Activated T-cell treated with anti-CD3 and anti-CD28 coated beads, Interleukin-2, amount 50 U/mL, for 1 hour (primary cell): ENCODE results near the gene TRIP4.
"Not testable (repeated sequence)": the region's sequence is repeated elsewhere in the genome, so short reads cannot be mapped to it uniquely, and the experiment has no call there.

Source experiments
- DNase-seq: peaks from one replicate; pipeline ENCODE4 v3.0.0-alpha.2; 2020

Gene TRIP4

DNA sequence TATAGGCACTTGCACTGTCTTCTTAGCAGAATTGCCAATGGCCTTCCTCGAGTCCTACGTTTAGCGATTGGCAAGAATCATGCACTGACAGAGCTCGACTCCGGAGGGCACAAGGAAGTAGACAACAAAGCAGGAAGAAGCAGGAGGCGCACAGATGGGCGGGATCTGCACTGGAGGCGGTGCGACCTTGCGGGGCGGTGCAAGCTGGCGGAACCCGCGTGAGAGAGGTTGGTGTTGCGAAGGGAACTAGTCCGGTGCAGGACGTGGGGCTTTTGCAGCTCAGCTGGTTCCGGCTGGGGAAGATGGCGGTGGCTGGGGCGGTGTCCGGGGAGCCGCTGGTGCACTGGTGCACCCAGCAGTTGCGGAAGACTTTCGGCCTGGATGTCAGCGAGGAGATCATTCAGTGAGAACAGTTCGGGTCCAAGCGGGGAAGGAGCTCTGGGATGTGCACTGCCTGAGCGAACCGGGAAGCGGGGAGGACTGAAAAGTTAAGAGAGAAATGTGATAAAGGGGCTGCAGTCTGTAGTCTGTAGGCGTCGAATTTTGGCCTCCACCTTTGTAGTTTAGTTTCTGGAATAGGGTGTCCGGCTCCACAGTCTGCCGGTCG lies at the start of gene TRIP4:
Gene TRIP4 (plus strand): TSS at position 275 of the 607 bp plus-strand sequence. CDS start 28 bp downstream, at position 303.
- peak; percentile 97 for DNase-seq

DNA sequence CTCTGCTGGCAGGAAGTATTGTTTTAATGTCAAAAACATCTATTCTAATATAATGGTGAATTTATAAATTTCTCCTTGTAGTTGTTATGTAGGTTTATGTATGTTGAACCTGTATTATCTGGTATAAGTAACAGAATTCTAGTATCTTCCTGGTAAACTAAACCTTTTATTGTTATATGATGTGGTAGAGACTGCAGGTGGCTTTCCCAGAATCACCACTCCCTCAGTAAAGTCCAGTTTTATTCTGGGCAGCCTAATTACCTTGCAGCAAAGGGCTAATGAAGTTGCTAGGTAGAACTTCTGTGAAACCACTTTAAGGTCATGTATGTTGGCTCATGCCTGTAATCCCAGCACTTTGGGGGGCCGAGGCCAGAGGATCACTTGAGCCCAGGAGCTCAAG lies 47.3 kb upstream of the TRIP4 start:
- no peak for DNase-seq

DNA sequence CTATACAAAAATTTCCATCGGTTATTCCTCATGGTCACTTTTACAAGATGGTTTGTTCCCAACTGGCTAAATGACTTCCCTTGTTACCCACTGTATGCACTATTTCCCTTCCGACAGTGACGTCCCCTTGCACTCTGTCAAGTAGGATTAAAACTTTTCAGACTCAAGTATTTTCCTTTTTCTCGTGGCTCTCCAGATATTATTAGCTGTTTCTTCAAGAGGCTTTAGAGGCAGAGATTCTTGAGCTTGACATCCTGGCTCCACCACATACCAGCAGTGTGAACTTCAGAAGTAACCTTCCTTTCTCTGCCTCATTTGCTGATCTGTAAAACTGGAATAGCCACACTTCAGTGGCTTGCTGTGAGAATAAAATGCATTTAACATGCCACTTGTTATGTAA lies 45.7 kb upstream of the TRIP4 start:
- DNase-seq: no peak

DNA sequence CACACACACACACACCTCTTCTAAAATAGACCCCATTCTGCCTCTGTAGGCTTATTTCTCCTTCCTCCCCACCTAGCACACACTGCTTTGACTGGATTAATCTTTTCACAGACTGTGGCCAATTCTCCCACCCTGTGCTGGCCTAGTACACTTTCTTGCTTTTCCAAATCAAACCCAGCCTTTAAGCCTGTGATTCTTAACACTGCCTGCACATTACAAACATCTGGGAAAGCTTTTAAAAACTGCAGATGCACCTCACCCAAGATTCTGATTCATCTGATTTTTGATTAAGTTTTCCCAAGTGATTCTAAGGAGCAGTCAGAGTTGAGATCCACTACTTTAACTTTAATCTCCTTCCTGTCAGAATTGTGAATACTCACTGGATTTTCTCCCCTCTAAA lies 44.4 kb upstream of the TRIP4 start:
- no peak for DNase-seq

DNA sequence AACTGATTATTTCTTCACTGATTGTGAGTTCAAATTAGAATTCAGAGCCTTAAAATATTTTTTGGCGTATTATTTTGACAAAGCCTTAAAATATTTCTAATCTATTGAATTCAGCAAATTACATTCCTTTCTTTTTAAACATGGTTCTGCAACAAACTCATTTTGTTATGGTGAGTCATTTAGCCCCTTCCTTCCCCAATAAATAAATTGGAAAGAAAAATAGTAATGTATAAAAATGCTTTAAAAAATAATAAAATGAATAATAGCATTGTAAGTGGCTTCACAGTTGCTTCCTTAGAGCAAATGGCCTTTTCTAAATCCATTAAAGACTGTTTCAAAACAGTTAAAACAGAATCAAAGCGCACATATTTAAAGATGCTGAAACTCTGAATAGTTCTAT lies 43.8 kb upstream of the TRIP4 start:
- DNase-seq: no peak

DNA sequence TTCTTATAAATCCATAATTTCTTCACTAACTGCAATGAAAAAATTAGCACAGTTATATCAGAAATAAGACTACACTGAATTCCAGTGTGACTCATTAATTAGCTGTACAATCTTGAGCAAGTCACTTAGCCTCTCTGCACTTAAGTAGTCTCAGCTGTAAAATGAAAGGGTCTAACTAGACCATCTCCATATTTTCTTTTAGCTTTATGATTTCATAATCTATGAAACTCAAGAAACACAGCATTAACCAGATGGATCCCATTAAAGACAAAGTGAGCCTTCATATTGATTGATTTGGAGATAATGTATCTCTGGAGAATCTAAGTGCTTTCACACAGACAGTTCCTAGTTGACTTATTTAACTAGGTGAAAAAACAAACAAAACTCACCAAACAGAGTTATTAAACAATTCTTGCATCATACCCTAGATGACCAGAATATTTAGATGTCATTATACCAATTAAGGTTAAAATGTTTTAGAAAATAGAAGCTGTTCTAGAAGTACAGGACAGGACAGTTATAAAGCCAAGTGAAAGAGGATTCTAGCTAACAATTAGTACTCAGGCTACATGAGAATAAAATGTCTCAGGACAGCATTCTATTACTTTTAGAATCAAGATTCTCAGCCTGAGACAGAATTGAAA lies 42.9 kb upstream of the TRIP4 start:
- DNase-seq: no peak

DNA sequence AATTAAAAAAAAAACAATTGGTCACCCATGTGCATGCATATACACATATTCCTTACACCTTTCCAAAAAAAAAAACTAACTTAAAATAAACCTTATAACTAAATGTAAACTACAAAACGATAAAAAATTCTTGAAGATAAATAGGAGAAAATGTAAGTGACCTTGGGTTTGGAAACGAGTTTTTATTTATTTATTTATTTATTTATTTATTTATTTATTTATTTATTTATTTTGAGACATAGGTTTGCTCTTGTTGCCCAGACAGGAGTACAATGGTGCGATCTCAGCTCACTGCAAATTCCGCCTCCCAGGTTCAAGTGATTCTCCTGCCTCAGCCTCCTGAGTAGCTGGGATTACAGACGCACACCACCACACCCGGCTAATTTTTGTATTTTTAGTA lies 41.4 kb upstream of the TRIP4 start:
- DNase-seq: not testable (repeated sequence)

DNA sequence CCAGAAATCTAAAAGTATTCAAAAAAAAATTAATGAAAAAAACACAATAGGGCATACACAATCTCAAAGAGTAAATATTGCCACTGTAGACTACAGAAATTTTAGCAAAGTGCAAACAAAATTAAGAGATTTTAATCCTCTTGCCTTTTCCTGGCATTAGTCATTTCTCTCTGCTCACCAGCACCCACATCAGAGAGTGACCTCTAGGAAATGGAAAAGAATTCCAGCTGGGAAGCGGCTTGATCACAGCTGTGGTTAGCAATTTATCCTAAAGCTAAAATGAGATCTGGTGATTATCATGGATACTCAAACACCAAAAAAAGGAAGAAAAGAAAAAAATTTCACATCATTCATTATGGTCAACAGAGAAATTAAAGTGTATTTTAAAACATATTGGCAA lies 39.2 kb upstream of the TRIP4 start:
- DNase-seq: no peak

DNA sequence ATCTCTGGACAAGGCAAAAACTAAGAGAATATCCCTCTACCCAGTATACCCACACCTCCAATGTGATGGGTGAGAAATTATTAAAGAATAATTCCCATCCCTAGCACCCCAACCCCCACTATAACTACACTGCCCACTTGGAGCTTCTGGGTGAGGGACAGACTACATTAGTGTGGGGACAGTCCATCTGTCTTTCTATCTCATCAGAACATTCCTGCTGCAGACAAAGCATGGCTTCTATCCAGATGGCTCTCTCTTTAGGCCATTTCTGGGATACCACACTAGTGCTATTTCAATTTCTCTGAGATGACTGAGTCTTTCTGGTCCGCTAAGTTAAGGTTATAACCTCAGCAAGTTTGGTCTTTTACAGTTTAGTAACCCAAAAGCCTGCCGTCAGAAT lies 38.3 kb upstream of the TRIP4 start:
- no peak for DNase-seq

DNA sequence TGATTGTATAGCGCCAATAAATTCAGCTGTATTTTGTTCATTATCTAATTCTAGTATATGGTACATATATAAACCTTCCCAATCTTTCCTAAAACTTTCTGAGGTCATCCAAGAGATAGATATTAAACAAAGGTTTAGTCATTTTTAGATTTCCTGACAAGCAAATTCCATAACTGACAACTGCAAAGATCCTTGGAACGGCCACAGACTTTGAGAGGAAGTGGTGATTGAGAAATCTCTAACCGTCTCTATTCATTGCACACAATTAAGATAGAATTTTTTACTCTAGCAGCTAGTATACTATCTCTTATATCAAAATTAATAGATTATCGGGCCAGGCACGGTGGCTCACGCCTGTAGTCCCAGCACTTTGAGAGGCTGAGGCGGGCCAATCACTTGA lies 36.4 kb upstream of the TRIP4 start:
- no peak for DNase-seq

DNA sequence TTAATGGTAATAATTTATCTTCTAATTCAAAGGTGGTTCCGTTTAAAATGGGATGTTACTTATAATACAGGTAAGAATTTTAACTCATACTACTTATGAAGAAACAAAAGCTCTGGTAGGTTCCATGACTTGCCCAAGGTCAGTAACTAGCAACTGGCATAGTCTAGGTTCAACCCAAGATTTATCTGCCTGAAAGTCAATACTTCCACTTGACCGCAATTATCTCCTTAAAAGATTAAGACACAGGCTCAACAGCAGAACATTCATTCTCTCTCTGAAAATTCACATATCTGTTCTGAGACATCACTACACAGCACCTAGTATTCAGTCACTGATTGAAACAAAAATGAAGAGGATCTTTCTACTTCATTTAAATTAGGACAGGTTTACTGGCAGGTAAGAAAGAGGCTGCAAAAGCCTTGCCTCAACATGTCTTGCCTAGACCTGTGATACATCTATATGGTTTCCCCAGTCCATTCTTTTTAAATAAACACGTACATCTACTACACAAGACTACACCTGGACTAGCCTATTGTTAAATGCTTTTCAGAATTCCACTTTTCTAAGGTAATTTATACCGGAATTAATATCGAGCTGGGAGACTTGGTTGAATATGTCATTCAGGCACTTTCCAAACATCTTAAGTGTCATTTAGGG lies 32.8 kb upstream of the TRIP4 start:
- no peak for DNase-seq

DNA sequence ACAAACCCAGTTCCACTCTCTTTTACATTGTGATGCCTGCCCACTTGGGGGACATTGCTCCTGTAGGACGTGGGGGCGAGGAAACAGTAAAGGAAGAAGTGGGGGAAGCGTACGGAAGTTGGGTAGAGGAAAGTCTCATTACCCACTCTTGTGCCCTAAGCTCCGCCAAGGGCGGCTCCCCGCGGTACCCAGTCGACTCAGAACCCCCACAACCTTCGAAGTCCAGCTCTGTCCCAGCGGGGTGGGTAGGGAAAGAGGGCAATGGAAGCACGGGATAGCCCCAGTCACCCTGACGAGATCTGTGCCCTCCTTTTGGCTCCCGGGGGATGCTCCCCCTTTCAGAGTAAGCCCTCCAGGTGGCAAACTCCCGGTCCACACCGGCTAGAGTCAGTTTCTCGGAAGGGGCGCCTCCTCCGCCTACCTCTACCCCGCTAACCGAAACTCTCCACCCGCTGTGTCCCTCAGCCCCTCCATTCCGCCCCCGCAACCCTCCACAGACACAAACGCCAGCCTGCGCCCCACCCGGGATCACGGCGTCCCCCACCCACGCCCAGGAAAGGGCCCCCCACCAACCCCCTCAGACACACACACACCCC lies 32.2 kb upstream of the TRIP4 start:
- peak; percentile 38 for DNase-seq

DNA sequence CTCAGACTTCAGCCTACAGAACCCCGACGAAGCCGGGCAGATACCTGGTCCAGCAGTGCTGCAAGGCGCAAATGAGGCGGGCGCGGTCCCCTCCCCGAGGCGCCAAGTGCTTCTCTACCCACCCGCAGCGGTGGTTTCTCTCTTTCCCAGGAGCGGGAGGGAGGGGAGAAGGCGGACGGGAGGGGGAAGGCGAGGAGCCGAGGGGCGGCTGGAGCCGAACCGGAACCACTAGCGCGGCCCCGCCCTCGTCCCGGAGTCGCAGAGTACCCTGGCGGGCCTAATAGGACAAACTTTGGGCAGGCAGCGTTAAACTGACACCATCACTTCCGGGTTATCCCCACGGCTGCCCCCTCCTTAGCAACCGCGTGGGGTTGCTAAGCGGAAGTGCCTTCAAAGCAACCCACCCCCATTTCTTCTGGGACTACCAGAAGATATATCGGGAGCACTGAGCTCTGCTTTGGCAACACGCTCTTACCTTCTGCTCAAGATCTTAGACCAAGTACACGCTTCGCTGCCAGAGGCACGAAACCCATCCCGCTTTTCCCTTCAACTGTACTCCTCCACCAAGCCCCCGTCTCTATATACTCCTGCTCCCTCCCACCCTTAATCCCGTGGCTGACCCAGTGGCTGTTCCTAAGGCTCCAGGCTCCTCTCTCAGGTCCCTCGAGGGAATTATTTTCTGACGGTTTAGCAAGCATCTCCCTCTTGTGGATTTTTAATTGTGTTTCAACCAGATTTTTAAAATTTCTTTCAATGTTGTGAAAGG lies 31.5 kb upstream of the TRIP4 start, which contains the start of gene CSNK1G1:
Gene CSNK1G1 (minus strand): TSS at position 230 of the 766 bp plus-strand sequence. CDS start 55,674 bp downstream, outside the sequence.
- peak; percentile 90 for DNase-seq

DNA sequence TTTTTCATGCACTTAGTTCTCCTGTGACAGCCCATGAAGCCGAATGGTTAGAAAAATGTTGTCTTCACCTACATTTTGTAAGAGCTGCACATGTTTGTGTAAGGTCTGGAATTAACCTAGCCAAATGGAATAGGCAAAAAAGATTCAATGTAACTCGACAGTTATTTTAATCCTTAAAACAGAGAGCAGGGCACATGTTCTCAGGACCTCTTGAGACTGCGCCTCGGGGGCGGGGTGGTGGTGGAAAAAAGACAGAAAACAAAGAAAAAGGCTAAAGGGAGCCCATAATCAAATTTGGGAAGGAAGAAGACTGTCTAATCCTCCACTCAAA lies 31.0 kb upstream of the TRIP4 start:
- DNase-seq: no peak

DNA sequence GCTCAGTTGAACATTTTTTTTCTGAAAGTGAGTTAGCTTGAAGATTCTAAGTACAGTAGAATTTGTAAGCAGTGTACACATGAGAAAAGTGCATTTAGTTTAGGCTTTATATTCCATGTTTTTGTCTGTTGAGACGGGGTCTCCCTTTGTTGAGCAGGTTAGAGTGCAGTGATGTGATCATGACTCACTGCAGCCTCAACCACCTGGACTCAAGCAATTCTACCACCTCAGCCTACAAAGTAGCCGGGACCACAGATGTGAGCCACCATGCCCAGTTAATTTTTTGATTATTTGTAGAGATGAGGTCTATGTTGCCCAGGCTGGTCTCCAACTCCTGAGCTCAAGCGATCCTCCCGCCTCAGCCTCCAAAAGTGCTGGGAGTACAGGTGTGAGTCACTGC lies 26.4 kb upstream of the TRIP4 start:
- no peak for DNase-seq

DNA sequence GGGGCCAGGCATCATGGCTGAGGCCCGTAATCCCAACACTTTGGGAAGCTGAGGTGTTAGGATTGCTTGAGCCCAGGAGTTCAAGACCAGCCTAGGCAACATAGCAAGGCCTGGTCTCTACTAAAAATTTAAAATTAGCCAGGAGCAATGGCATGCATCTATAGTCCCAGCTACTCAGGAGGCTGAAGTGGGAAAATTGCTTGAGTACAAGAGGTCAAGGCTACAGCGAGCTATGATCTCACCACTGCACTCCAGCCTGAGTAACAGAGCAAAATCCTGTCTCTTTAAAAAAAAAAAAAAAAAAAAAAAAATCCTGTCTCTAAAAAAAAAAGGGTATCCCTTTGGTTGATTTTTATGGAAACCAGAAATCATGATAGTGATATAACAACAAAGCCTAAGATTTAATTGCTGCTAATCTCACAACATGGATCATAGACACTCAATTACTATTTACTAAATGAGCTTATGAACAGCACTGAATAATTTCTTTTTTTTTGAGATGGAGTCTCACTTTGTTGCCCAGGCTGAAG lies 18.5 kb upstream of the TRIP4 start:
- DNase-seq: no peak

DNA sequence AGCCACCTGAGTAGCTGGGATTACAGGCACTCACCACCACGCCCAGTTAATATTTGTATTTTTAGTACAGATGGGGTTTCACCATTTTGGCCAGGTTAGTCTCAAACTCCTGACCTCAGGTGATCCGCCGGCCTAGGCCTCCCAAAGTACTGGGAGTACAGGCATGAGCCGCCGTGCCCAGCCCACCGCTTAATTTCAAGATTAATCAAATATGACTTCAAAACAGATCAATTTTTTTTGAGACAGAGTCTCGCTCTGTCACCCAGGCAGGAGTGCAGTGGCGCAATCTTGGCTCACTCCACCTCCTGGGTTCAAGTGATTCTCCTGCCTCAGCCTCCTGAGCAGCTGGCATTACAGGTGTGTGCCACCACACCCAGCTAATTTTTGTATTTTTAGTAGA lies 16.3 kb upstream of the TRIP4 start:
- DNase-seq: not testable (repeated sequence)

DNA sequence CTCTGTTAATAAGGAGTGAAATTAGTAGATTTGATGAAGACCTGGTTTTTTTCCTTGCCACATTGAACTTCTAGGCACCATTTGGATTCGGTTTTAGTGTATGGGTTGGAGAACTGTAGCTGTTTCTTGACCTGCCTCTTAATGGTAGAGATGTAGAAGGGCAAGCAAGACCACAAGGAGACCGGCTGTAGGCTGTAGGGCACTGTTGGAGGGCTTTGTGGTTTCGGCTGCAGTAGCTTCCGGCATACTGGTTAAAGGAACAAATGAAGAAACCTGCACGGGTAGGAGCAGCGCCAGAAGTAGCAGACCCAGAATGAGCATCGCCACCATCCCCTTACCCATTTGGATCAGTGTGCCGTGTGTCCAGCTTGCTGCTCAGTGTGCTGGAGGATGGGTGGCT lies 14.3 kb upstream of the TRIP4 start:
- DNase-seq: no peak

DNA sequence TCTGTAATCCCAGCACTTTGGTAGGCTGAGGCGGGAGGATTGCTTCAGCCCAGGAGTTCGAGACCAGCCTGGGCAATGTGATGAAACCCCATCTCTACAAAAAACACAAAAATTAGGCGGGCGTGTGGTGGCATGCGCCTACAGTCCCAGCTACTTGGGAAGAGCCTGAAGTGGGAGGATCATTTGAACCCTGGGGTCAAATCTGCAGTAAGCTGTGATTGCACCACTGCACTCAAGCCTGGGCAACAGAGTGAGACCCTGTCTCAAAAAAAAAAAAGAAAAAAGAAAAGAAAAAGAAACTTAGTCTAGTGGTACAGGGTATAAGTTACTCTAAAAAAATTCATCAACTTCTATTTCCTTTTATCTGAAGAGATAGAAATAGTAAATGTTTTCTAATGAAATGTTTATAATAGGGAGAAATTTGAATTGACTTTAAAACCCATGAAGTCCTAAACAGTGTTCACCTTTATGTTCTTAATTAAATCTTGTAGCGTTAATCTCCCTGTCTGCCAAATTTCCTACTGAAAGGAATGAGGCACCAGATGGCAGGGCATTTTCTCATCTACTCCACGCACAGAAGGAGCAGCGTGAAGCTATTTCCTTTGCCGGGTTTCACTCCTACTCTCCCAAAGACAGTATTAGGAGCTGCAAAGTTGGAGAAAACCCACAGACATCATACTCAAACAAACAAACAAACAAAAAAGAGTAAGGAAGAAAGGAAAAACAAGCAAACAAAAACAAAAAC lies 8.2 kb upstream of the TRIP4 start:
- no peak for DNase-seq

DNA sequence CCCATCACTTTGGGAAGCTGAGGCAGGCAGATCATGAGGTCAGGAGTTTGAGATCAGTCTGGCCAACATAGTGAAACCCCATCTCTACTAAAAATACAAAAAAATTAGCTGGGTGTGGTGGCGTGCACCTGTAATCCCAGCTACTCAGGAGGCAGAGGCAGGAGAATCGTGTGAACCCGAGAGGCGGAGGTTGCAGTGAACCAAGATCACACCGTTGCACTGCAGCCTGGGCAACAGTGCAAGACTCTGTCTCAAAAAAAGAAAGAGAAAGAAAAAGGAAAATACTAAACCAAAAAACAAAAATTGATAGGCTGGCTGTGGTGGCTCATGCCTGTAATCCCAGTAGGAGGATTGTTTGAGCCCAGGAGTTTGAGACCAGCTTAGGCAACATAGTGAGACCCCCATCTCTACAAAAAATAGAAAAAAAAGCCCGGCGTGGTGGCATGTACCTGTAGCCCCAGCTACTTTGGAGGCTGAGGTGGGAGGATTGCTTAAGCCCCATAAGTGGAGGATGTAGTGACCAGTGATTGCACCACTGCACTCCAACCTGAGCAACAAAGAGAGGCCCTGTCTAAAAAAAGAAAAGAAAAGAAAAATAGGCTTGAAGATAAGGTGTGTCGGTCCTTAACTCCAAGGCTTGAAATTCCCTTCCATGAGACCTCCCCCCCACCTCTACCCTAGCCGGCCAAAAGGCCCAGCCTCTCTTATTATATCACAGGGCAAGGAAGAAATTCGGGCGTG lies 7.3 kb upstream of the TRIP4 start:
- DNase-seq: not testable (repeated sequence)

DNA sequence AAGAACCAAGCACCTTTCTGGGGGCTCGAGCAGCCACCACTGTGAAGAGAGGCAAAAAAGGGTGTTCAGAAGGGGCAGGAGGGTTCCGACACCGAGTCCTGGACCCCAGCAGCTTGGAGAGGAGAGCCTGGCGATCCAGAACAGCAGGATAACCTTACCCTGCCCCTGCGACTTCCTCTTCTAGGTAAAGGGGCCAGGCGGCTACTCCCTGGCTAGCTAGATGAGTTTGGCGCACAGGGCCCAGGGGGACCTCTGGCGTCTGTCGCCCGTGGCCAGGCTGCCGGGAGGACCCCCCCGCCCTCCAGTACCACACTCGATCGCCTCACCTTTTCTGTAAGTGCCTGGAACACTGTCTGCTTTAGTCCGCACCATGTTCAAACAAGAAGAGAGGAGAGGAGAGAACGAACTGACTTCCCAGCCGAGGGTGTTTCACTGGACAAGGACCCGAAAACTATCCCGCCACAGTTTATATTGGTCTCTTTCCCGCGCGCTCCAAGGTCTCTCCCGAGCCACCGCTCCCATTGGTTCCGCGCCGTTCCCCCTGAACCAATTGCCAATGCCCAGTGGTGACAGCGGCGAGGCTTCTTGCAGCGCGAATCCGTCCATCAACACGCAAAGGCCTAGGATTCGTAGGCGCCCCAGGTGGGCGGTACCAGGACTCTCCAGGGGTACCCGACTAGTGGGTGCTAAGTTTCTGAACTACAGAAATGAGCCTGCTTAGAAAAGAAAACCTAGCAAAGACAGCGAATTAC lies 6.5 kb upstream of the TRIP4 start, which contains the start of gene PCLAF:
Gene PCLAF (minus strand): TSS at position 442 of the 752 bp plus-strand sequence. CDS start 70 bp downstream, at position 372.
- DNase-seq: peak; percentile 87
